ENCODE results near the gene FAM118A. TPM values are rescaled to one million over a fixed set of nuclear protein-coding genes. Genes with fewer than 3 reads are reported as not detected.
"Not testable (repeated sequence)": the region's sequence is repeated elsewhere in the genome, so short reads cannot be mapped to it uniquely, and the experiment has no call there.

The FAM118A gene
- total RNA-seq, 2 donors from 2014 or later, result 59.2 to 79.0 TPM

- H3K27ac Mint-ChIP-seq, result no peak overlapping the region
- H3K36me3 Mint-ChIP-seq, result no peaks in the 10 kb centered on the region
- DNase-seq (ENCODE audit: low spot score in 2 of 2) (no peak), ATAC-seq (no peak)
- H3K9me3 Mint-ChIP-seq, result no peaks in the 10 kb centered on the region
Observed at GRCh38 chr22:45276507-45277105, 33.1 kb upstream of the FAM118A start.

- not testable (repeated sequence) for H3K27ac Mint-ChIP-seq; DNase-seq (ENCODE audit: low spot score in 2 of 2); ATAC-seq; H3K9me3 Mint-ChIP-seq; H3K36me3 Mint-ChIP-seq
Observed at GRCh38 chr22:45277720-45278119, 32.0 kb upstream of the FAM118A start.

- H3K9me3 Mint-ChIP-seq, result no peaks in the 10 kb centered on the region
- ATAC-seq (no peak), DNase-seq (ENCODE audit: low spot score in 2 of 2) (no peak)
- H3K36me3 Mint-ChIP-seq, result no peaks in the 10 kb centered on the region
- no peak overlapping the region for H3K27ac Mint-ChIP-seq
Observed at GRCh38 chr22:45278125-45278524, 31.6 kb upstream of the FAM118A start.

GRCh38 chr22:45280587-45280980 lies 29.1 kb upstream of the FAM118A start:
- Mint-ChIP-seq H3K9me3 (no peaks in the 10 kb centered on the region), H3K36me3 (no peaks in the 10 kb centered on the region), H3K27ac (peak overlapping the region in 1 of 2 donors; percentile 56)
- DNase-seq (ENCODE audit: low spot score in 2 of 2) (no peak), ATAC-seq (no peak)

GRCh38 chr22:45281010-45281409 lies 28.7 kb upstream of the FAM118A start:
- no peaks in the 10 kb centered on the region for H3K36me3 Mint-ChIP-seq
- no peak for ATAC-seq
- H3K27ac Mint-ChIP-seq, result peak overlapping the region in 1 of 2 donors; percentile 56
- no peaks in the 10 kb centered on the region for H3K9me3 Mint-ChIP-seq
- DNase-seq (ENCODE audit: low spot score in 2 of 2), result no peak

- no peak within 1 kb of the TSS for H3K27ac Mint-ChIP-seq
- no peaks in the 10 kb centered on the region for H3K36me3 Mint-ChIP-seq
- no peaks in the 10 kb centered on the region for H3K9me3 Mint-ChIP-seq
- ATAC-seq (peak; percentile 97 to 98), DNase-seq (ENCODE audit: low spot score in 2 of 2) (peak; percentile 67 to 73)
Observed at GRCh38 chr22:45284705-45285262, 24.9 kb upstream of the FAM118A start, which contains the start of gene UPK3A. Gene UPK3A, plus strand, starts transcription at chr22:45284949. Its CDS starts 65 bp downstream, at chr22:45285014.

GRCh38 chr22:45285263-45286058 lies 24.3 kb upstream of the FAM118A start:
- ATAC-seq, result no peak
- no peaks in the 10 kb centered on the region for H3K9me3 Mint-ChIP-seq
- no peaks in the 10 kb centered on the region for H3K36me3 Mint-ChIP-seq
- H3K27ac Mint-ChIP-seq, result no peak overlapping the region
- no peak for DNase-seq (ENCODE audit: low spot score in 2 of 2)

GRCh38 chr22:45286854-45287551 lies 22.7 kb upstream of the FAM118A start:
- Mint-ChIP-seq H3K9me3 (no peaks in the 10 kb centered on the region), H3K27ac (no peak overlapping the region), H3K36me3 (no peaks in the 10 kb centered on the region)
- DNase-seq (ENCODE audit: low spot score in 2 of 2) (no peak), ATAC-seq (no peak)

- no peak overlapping the region for H3K27ac Mint-ChIP-seq
- no peaks in the 10 kb centered on the region for H3K36me3 Mint-ChIP-seq
- DNase-seq (ENCODE audit: low spot score in 2 of 2) (no peak), ATAC-seq (no peak)
- H3K9me3 Mint-ChIP-seq, result no peaks in the 10 kb centered on the region
Observed at GRCh38 chr22:45290410-45290936, 19.3 kb upstream of the FAM118A start.

GRCh38 chr22:45291061-45291930 lies 18.4 kb upstream of the FAM118A start:
- DNase-seq (ENCODE audit: low spot score in 2 of 2) (no peak), ATAC-seq (peak; percentile 16 to 64)
- Mint-ChIP-seq H3K27ac (no peak overlapping the region), H3K9me3 (no peaks in the 10 kb centered on the region), H3K36me3 (no peaks in the 10 kb centered on the region)

GRCh38 chr22:45291931-45292290 lies 17.8 kb upstream of the FAM118A start:
- H3K9me3 Mint-ChIP-seq, result no peaks in the 10 kb centered on the region
- no peak overlapping the region for H3K27ac Mint-ChIP-seq
- ATAC-seq, result no peak
- no peak for DNase-seq (ENCODE audit: low spot score in 2 of 2)
- no peaks in the 10 kb centered on the region for H3K36me3 Mint-ChIP-seq

- H3K36me3 Mint-ChIP-seq, result no peaks in the 10 kb centered on the region
- DNase-seq (ENCODE audit: low spot score in 2 of 2) (no peak), ATAC-seq (no peak)
- no peak overlapping the region for H3K27ac Mint-ChIP-seq
- H3K9me3 Mint-ChIP-seq, result no peaks in the 10 kb centered on the region
Observed at GRCh38 chr22:45292731-45293442, 16.8 kb upstream of the FAM118A start.

- Mint-ChIP-seq H3K36me3 (no peaks in the 10 kb centered on the region), H3K9me3 (no peaks in the 10 kb centered on the region), H3K27ac (no peak overlapping the region)
- DNase-seq (ENCODE audit: low spot score in 2 of 2) (no peak), ATAC-seq (no peak)
Observed at GRCh38 chr22:45294030-45294429, 15.7 kb upstream of the FAM118A start.

GRCh38 chr22:45295004-45295403 lies 14.7 kb upstream of the FAM118A start:
- H3K9me3 Mint-ChIP-seq; DNase-seq (ENCODE audit: low spot score in 2 of 2); ATAC-seq; H3K36me3 Mint-ChIP-seq: not testable (repeated sequence)
- H3K27ac Mint-ChIP-seq, result peak overlapping the region in 1 of 2 donors; percentile 66

GRCh38 chr22:45295492-45295891 lies 14.2 kb upstream of the FAM118A start:
- Mint-ChIP-seq H3K27ac (peak overlapping the region; percentile 66 to 79), H3K36me3 (no peaks in the 10 kb centered on the region), H3K9me3 (no peaks in the 10 kb centered on the region)
- ATAC-seq, result no peak
- no peak for DNase-seq (ENCODE audit: low spot score in 2 of 2)
